Measurements from ENCODE around the gene FANCL.
"Not testable (repeated sequence)": the region's sequence is repeated elsewhere in the genome, so short reads cannot be mapped to it uniquely, and the experiment has no call there.

Gene FANCL

GRCh38 chr2:58207189-58207588, 33.9 kb downstream of the FANCL start:
- in situ Hi-C loops (cut with MboI; ENCODE audit: low sequenced_read_pairs) = no loop called here

GRCh38 chr2:58206785-58207184, 34.3 kb downstream of the FANCL start:
- in situ Hi-C loops (cut with MboI; ENCODE audit: low sequenced_read_pairs) = no loop called here

GRCh38 chr2:58204195-58204959, 36.7 kb downstream of the FANCL start:
- in situ Hi-C loops (cut with MboI; ENCODE audit: low sequenced_read_pairs) = no loop called here

GRCh38 chr2:58203018-58203417, 38.1 kb downstream of the FANCL start:
- in situ Hi-C loops (cut with MboI; ENCODE audit: low sequenced_read_pairs) = no loop called here

- in situ Hi-C loops (cut with MboI; ENCODE audit: low sequenced_read_pairs) = no loop called here
Observed at GRCh38 chr2:58202404-58202803, 38.7 kb downstream of the FANCL start.

- in situ Hi-C loops (cut with MboI; ENCODE audit: low sequenced_read_pairs) = no loop called here
Observed at GRCh38 chr2:58197894-58198293, 43.2 kb downstream of the FANCL start.

- in situ Hi-C loops (cut with MboI; ENCODE audit: low sequenced_read_pairs) = no loop called here
Observed at GRCh38 chr2:58195662-58196061, 45.5 kb downstream of the FANCL start.

- in situ Hi-C loops (cut with MboI; ENCODE audit: low sequenced_read_pairs) = no loop called here
Observed at GRCh38 chr2:58194458-58194857, 46.7 kb downstream of the FANCL start.

GRCh38 chr2:58187022-58187421, 54.1 kb downstream of the FANCL start:
- in situ Hi-C loops (cut with MboI; ENCODE audit: low sequenced_read_pairs) = not testable (repeated sequence)

- in situ Hi-C loops (cut with MboI; ENCODE audit: low sequenced_read_pairs) = no loop called here
Observed at GRCh38 chr2:58186501-58186900, 54.6 kb downstream of the FANCL start.

- in situ Hi-C loops (cut with MboI; ENCODE audit: low sequenced_read_pairs) = no loop called here
Observed at GRCh38 chr2:58182527-58182926, 58.6 kb downstream of the FANCL start.

GRCh38 chr2:58180635-58181034, 60.5 kb downstream of the FANCL start:
- in situ Hi-C loops (cut with MboI; ENCODE audit: low sequenced_read_pairs) = no loop called here

GRCh38 chr2:58180175-58180574, 61.0 kb downstream of the FANCL start:
- in situ Hi-C loops (cut with MboI; ENCODE audit: low sequenced_read_pairs) = not testable (repeated sequence)

- in situ Hi-C loops (cut with MboI; ENCODE audit: low sequenced_read_pairs) = not testable (repeated sequence)
Observed at GRCh38 chr2:58177187-58177586, 63.9 kb downstream of the FANCL start.

GRCh38 chr2:58171831-58172230, 69.3 kb downstream of the FANCL start:
- in situ Hi-C loops (cut with MboI; ENCODE audit: low sequenced_read_pairs) = not testable (repeated sequence)

GRCh38 chr2:58170334-58170933, 70.7 kb downstream of the FANCL start:
- in situ Hi-C loops (cut with MboI; ENCODE audit: low sequenced_read_pairs) = not testable (repeated sequence)

GRCh38 chr2:58169845-58170244, 71.3 kb downstream of the FANCL start:
- in situ Hi-C loops (cut with MboI; ENCODE audit: low sequenced_read_pairs) = not testable (repeated sequence)

GRCh38 chr2:58168130-58168529, 73.0 kb downstream of the FANCL start:
- in situ Hi-C loops (cut with MboI; ENCODE audit: low sequenced_read_pairs) = not testable (repeated sequence)

GRCh38 chr2:58163913-58164312, 77.2 kb downstream of the FANCL start:
- in situ Hi-C loops (cut with MboI; ENCODE audit: low sequenced_read_pairs) = no loop called here

- in situ Hi-C loops (cut with MboI; ENCODE audit: low sequenced_read_pairs) = no loop called here
Observed at GRCh38 chr2:58158481-58158880, 82.6 kb downstream of the FANCL start.

- in situ Hi-C loops (cut with MboI; ENCODE audit: low sequenced_read_pairs) = no loop called here
Observed at GRCh38 chr2:58157754-58158153, 83.4 kb downstream of the FANCL start.

- in situ Hi-C loops (cut with MboI; ENCODE audit: low sequenced_read_pairs) = no loop called here
Observed at GRCh38 chr2:58156780-58157179, 84.3 kb downstream of the FANCL start.
